ENCODE measurements around the gene CAMK1D.

- no peak for TF ChIP-seq CTCF (conservative IDR thresholded peaks at IDR 0.05 in 1 of 2, IDR thresholded peaks at IDR 0.05 in 1 of 2; ENCODE audit: extremely low read depth in 1 of 2, insufficient read depth in 1 of 2, low read depth in 1 of 2, low read length in 2 of 2)
- no peak for TF ChIP-seq EZH2 (IDR thresholded peaks at IDR 0.05; ENCODE audit: borderline replicate concordance, low read length)
Measured at GRCh38 chr10:12533723-12534122, 184.4 kb downstream of the CAMK1D start.
